Upper lobe of right lung (tissue), 1 donor: Measurements from ENCODE around the gene RAX. TPM values are rescaled to one million over a fixed set of nuclear protein-coding genes. Genes with fewer than 3 reads are reported as not detected.

Experiments used
- ATAC-seq: fragments of 200-7000 bp; cut with Tn5 transposase; one replicate; pipeline ENCODE4 v1.9.1; 2020; ENCODE audit warnings: mild to moderate bottlenecking, moderate library complexity
- DNase-seq: peaks from one replicate; pipeline ENCODE4 v3.0.0-alpha.2; 2020
- H3K27ac ChIP-seq: fragments of 200-600 bp; one replicate; pipeline ENCODE4 v1.8.0; 2022
- H3K27me3 ChIP-seq: fragments of 200-600 bp; one replicate; pipeline ENCODE4 v1.8.0; 2022; ENCODE audit warnings: mild to moderate bottlenecking
- H3K36me3 ChIP-seq: fragments of 200-600 bp; one replicate; pipeline ENCODE4 v1.8.0; 2022
- H3K4me1 ChIP-seq: fragments of 200-600 bp; one replicate; pipeline ENCODE4 v1.8.0; 2022
- H3K4me3 ChIP-seq: fragments of 200-600 bp; one replicate; pipeline ENCODE4 v1.8.0; 2022; ENCODE audit warnings: mild to moderate bottlenecking
- H3K9me3 ChIP-seq: fragments of 200-600 bp; one replicate; pipeline ENCODE4 v1.8.0; 2022
- CTCF ChIP-seq: fragments of 200-600 bp; IDR thresholded peaks from one replicate; pipeline ENCODE4 v1.8.0; 2022; ENCODE audit warnings: antibody characterized with exemption
- intact Hi-C: fragments of 100-400 bp; cut with DNase I; formaldehyde crosslinking; loops from one replicate; pipeline ENCODE4 v1.11.0; 2022
- total RNA-seq: library from RNA; stranded (reverse); fragmentation: NEBNext Ultra II Directional; extraction: Animal tissue kit (Norgen Biotek cat#: 25700); gene quantifications from one replicate; pipeline ENCODE4 v1.2.1, GENCODE V29; 2021
- donor health status: DM: no; HTN: yes; CAD: no; lungs with severe emphysema.

Gene RAX
- total RNA-seq, 1 donor from 2014 or later = not detected

- Histone ChIP-seq H3K27ac (no peak overlapping the region), H3K27me3 (peaks cover 19% of the 10 kb centered on the region), H3K4me3 (no peak overlapping the region), H3K4me1 (no peaks in the 10 kb centered on the region), H3K36me3 (no peaks in the 10 kb centered on the region), H3K9me3 (no peaks in the 10 kb centered on the region)
- intact Hi-C loops = no loop called here
- ATAC-seq = no peak
- no peak for DNase-seq
- no peak for TF ChIP-seq CTCF
These were observed 30.3 kb downstream of the RAX start for GRCh38 chr18:59242906-59243305.

GRCh38 chr18:59239642-59240041, 33.6 kb downstream of the RAX start:
- intact Hi-C loops = no loop called here
- no peak overlapping the region for H3K4me3 ChIP-seq
- H3K4me1 ChIP-seq = no peaks in the 10 kb centered on the region
- peaks cover 5% of the 10 kb centered on the region for H3K27me3 ChIP-seq
- H3K9me3 ChIP-seq = no peaks in the 10 kb centered on the region
- no peak for TF ChIP-seq CTCF
- ATAC-seq (no peak), DNase-seq (no peak)
- H3K27ac ChIP-seq = no peak overlapping the region
- H3K36me3 ChIP-seq = no peaks in the 10 kb centered on the region

- H3K36me3 ChIP-seq = no peaks in the 10 kb centered on the region
These were observed 34.9 kb downstream of the RAX start for GRCh38 chr18:59238385-59238784.

GRCh38 chr18:59233017-59233410, 40.2 kb downstream of the RAX start:
- no peak overlapping the region for H3K27ac ChIP-seq
- ATAC-seq = no peak
- H3K9me3 ChIP-seq = no peaks in the 10 kb centered on the region
- no peak overlapping the region for H3K4me3 ChIP-seq
- no peaks in the 10 kb centered on the region for H3K27me3 ChIP-seq
- no peak for TF ChIP-seq CTCF
- H3K36me3 ChIP-seq = no peaks in the 10 kb centered on the region
- DNase-seq = no peak
- intact Hi-C loops = no loop called here
- no peaks in the 10 kb centered on the region for H3K4me1 ChIP-seq

More at GRCh38 chr18:59238385-59238784, 34.9 kb downstream of the RAX start:
- intact Hi-C loops = no loop called here
- no peak for DNase-seq
- Histone ChIP-seq H3K4me1 (no peaks in the 10 kb centered on the region), H3K4me3 (no peak overlapping the region), H3K9me3 (no peaks in the 10 kb centered on the region), H3K27me3 (no peaks in the 10 kb centered on the region), H3K27ac (no peak overlapping the region)
- ATAC-seq = no peak
- TF ChIP-seq CTCF = no peak

GRCh38 chr18:59232309-59233016, 40.8 kb downstream of the RAX start:
- no peak for TF ChIP-seq CTCF
- H3K4me1 ChIP-seq = no peaks in the 10 kb centered on the region
- no peaks in the 10 kb centered on the region for H3K36me3 ChIP-seq
- ATAC-seq (no peak), DNase-seq (no peak)
- H3K4me3 ChIP-seq = no peak overlapping the region
- H3K27me3 ChIP-seq = no peaks in the 10 kb centered on the region
- intact Hi-C loops = no loop called here
- no peaks in the 10 kb centered on the region for H3K9me3 ChIP-seq
- no peak overlapping the region for H3K27ac ChIP-seq

- Histone ChIP-seq H3K27ac (no peak overlapping the region), H3K36me3 (no peaks in the 10 kb centered on the region), H3K27me3 (no peaks in the 10 kb centered on the region), H3K9me3 (no peaks in the 10 kb centered on the region), H3K4me3 (no peak overlapping the region), H3K4me1 (no peaks in the 10 kb centered on the region)
- DNase-seq (no peak), ATAC-seq (no peak)
- TF ChIP-seq CTCF = no peak
- intact Hi-C loops = no loop called here
These were observed 41.4 kb downstream of the RAX start for GRCh38 chr18:59231877-59232276.
